ENCODE results near the gene TUBB4B.

Gene TUBB4B

DNA sequence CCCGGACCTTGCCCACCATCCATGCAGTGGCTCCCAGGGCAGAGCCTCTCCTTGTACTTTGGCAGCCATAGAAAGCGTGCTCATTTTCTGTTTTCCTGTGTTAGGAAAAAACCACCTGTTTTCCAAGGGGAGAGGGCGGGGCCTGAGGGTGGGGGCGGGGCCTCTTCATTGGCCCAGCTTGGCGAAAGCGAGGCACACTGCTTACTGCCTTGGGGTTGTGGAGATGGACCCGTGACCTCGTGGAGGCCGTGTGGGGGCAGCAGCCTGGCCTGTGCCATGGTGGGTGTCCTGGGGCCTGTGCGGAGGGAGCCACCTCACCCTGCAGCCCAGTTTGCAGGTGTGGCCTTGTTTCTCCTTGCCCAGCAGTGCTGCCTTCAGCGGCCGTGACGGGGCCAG is 32.0 kb downstream of the TUBB4B start:
- DNase-seq: no peak

DNA sequence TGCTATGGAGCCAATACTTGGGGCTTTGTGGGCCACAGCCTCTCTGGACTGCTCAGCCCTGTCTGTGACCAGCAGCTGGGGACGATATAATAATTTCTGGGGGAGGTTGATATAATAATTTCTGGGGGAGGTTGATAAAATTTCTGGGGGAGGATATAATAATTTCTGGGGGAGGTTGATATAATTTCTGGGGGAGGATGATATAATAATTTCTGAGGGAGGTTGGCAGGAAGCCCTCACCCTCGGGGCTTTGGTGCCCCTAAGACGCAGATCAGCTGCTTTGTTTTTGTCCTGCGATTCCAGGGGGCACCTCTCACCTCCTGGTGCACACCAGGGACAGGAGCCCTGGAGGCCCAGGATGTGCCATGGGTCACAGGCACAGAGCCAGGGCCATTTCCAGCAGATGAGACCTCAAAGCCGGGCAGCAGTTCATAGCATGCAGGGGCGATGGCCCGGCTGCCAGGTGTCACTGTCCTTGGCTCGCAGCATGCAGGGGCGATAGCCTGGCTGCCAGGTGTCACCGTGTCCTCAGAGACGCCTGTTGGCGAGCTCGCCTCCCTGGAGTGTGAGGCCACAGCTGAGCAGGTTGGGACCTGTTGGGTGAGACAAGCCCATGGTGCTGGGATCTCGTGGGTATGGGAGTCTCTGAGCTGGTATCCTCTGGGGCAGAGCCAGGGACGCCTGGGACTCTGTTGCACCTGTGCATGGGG is 32.7 kb downstream of the TUBB4B start:
- DNase-seq: no peak

DNA sequence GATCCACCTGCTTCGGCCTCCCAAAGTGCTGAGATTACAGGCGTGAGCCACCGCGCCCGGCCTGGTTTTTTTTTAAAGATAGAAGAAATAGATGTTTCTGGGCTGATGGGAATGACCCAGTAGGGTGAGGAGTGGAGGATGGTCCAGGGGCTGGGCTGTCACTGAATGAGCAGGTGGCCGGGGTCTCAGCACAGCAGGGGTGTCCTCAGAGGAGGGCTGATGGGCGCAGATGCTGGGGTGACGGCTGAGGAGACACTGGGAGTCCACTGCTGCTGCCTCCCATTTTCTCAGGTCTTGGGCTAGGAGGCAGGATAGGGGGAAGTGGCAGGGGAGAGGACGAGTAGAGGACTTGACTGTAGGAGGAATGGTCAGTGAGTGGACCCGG is 34.1 kb downstream of the TUBB4B start:
- no peak for DNase-seq

DNA sequence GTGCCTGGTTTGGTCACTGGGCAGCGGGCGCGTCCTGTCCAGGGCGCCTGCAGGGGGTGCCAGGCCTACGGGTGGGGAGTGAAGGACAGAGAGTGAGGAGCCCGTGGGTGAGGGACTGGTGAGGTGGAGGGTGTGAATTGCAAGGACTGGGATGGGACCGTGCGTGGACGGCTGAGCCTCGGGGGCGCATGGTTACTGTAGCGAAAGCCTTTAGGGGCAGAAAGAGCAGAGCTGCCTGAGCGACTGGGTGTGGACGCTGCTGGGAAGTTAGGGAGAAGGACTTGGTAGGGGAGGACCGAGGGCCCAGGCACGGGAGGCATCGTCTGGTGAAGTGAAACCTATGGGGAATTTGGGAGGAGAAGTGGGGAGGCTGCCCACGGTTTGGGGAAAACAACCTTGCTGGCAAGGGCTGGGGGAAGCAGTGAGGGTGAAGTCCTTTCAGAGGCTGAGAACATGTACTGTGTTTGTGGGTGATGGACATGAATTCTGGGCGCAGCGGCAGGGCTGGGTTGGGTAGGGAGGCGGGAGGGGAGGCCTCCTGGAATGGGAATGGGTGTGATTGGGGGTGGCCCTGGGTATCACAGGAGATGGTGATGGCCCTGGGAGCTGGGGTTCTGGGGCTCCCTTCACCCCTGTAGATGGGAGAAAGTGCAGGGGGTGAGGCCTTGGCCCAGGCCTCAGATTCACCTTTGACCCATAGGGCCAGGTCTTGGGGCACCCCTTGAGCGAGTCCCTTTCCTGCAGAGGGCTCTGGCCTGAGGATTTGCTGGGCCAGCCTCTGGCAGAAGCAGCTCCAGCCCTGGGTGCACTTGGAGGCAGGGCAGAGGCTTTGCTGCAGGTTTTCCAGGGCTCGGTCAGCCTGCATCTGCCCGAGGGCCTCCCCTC is 34.7 kb downstream of the TUBB4B start:
- DNase-seq: no peak

DNA sequence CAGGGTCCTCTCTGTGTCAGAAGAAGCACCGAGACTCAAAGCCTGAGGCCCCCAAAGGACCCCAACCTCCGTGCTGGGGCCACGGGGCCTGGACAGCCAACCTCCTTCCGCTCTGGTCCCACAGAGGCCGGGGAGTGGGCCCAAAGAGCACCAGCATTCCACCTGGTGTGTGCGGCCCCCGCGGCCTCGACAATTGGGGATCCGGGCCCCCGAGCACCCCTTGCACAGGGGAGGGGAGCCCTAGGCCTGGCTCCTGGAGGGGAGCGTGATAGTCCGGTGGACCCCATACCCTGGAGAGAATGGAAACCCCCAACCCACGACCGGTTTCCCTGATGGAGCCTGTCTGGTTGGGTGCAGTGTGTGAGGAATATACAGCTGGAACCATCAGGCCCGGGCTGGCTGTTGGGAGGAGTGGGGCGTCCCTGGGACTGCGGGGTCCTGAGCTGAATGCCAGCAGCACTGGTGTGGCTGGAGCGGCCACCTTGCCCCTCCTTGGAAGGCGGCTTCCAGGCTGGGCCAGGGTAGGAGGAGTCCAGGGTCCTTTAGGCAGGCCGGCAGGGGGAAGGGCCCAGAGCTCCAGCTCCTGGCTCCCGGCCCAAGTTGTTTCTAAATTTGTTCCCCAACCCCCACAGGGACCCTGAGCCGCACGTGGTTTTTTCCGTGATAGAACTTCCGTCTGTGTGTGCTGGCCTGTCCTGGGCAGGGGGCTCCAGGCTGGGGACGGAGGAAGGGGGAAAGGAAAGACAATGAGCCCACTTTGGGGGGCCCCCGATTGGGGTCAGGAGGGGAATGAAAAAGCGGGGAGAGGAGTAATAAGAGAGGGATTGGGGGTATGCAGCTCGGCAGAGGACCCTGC is 35.6 kb downstream of the TUBB4B start:
- peak; percentile 67 for DNase-seq

DNA sequence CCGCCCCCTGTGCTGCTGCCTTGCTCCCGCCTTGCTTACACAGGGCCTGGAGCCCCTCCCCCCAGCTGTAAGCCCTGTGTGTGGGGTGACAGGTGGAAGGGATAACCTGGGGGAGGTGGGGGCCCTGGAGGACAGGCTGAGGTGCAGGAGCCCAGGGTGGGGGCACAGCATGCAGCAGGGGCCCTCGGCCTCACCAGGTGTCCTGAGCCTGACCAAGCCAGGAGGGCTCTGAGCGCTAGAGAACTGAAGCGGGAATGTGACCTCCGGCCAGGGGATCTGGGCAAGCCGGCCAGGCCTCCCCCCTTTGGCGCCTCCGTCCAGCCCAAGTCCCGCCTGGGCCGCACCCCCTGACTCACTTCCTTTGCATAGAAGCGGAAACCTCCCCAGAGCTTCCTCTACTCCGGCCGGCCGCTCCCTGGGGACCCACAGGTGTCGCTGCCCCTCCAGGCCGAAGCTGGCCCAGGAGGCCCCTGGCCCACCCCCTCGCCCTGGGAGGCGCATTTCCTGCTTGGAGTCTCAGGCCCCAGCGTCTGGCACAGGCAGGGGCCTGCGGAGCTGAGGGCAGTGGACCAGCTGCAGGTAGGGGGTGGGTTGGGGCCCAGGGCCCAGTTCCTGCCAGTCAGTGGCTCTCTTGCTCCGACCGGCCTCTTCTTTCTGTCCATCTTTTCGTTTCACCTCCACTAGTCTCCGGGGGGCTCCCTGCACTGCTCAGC is 36.4 kb downstream of the TUBB4B start, which contains the start of gene TOR4A:
Gene TOR4A, plus strand, starts transcription at position 398 of the 713 bp plus-strand sequence. CDS start 964 bp downstream, outside the sequence.
- DNase-seq: peak; percentile 83

DNA sequence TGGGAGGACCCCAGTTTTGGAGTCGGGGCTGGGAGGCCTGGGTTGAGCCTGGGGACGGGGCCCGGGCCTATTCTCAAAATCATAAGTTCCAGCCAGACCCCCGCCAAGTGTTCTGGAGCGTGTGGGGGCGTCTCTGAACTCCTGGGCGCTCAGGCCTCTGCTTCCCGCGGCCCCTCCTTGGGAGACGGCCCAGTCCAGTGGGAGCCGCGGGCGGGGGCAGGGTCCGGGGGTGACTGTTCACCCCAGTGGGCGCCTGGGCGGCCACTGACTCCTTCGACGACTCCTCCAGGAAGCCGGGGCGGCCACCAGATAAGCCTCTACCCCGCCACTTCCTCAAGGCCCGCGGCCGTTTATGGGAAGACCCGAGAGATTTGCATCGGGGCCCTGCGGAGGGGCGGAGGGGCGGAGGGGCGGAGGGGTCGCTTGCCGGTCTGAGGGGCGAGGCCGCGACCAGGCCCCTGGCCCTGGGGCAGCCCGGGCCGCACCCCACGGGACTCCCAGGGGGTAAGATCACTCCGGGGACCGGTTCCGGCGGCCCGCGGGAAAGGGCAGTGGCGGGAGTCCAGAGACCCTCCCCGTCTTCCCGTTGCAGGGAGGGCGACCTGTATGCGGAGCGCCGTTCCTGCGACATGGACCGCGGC is 37.1 kb downstream of the TUBB4B start:
- peak; percentile 49 for DNase-seq

DNA sequence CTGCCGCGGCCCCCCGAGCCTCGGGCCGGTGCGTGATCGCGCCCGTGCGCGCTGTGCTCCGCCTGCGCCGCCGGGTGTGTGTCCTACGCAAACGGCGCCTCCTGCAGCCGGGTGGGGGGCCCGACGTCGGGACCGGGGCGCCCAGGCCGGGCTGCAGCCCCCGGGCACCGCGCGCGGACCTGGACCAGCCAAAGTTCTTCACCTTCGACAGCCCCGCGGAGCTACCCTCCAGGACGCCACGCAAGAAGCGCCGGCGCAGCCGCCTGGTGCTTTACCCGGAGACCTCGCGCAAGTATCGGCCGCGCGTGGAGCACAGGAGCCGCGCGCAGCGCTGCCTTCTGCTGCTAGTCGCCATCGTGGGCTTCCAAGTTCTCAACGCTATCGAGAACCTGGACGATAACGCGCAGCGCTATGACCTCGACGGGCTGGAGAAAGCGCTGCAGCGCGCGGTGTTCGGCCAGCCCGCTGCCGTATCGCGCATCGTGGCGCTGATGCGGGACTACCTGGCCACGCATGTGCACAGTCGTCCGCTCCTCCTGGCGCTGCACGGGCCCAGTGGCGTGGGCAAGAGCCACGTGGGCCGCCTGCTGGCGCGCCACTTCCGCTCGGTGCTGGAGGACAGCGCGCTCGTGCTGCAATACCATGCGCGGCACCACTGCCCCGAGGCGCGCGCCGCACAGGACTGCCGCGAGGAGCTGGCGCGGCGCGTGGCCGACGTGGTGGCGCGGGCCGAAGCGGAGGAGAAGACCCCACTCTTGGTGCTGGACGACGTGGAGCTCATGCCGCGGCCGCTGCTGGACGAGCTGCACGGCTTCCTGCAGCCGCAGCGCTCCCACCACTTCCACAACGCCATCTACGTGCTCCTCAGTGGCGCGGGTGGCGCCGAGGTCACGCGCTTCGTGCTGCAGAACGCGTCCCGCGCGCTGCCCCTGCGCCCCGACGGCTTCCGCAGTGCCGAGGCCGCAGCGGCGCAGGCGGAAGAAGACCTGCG is 37.9 kb downstream of the TUBB4B start:
- DNase-seq: no peak

DNA sequence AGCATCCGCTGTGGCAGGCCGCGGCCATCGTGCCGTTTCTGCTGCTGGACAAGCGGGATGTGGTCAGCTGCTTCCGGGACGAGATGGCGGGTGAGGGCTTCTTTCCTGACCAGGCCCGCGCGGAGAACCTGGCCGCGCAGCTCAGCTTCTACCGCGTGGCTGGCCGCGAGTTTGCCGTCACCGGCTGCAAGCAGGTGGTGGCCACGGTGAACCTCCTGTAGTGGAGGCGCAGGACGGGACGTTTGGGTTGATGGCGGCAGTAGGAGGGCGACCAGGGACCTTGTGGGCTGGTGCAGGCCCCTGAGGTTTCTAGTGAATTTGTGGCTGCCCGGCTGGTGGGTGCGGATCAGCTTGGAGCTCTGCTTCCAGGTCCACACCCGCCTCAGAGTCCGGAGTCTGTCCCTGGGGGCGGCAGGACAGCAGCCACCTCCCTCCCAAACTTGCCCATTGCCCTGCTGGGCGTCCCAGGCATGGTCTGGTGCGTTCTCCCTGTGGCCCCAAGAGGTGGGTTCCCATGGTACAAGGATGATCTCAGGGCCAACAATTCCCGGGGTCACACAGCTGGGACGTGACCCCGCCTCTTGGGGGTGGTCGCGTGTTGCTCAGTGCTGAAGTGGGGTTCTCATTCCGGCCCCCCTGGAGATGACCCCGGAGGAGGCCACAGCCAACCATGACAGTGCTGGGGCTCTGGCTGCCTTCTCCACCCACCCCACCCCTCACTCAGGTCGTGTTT is 38.8 kb downstream of the TUBB4B start:
- no peak for DNase-seq

DNA sequence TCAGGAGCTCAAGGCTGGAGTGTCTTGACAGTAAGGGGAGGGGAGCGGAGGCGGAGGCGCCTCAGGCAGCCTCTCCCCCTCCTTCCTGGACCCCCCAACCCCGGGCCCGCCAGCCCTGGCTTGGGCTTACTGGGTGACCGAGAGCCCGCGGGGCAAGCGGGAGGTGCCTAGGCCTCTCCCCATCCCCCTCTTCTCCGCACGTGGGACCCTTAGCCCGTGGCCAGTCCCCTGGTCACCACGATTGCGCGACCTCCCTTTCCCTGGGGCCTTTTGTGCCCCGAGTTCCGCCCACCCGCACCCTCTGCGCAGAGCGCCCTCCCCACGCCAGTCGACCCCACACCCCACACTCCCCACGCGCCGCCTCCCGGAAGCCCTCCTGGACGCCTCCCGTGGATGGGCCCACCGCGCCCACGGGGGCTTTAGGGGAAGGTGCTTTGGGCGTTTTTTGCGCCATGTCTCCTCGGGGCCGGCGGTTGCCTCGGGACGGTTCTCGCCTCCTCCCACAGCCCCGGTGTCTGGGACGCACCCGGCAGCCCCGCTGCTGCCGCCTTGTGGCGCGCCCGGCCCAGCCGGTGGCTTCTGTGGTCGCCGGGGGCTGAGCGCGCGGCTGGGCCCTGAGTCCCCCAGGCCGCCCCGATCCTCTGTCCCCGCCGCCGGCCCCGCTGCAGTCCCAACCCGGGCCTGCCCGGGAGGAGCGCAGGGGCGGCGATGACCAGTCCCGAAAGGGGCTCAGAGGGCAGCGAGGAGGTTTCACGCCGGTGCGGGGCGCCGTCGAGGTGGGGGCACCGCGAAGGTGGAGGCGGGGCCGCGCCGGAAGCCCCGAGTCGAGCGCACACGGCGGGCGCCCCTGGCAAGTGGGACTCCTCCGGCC is 39.6 kb downstream of the TUBB4B start:
- DNase-seq: no peak

DNA sequence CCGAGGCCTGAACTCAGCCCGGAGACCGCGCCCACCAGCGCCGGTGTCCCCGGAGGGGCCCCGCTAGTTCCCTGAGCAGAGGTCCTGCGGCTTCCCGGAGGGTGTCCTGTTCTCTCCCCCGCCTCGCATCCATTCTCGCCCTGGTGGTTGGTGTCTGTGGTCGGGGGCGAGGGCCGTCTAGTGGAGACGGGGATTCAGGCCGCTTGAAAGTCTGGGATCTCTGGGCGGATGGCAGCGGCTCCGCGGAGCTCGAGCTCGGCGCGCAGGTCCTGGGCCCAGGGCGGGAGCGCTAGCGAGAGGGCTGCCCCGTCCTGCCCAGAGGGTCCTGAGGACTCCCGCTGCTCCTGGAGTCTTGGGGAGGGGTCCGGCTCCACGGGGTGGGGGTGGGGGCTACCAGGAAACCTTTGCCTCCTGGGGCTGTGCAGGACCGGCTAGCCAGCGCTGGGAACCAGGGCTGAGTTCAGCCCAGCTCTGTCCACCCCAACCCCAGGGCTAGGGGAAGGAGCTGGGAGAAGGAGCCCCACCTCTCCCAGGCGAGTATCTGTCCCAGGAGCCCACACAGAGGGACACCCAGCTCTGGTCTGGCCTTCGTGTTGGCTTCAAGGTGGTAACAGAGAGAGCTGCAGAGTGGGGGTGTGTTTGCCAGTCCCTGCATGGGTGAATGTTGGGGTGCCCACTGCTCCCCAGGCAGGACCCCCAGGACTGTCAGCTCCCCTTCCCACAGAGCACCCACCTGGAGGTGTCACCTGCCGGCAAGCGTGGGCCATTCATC is 40.4 kb downstream of the TUBB4B start:
- DNase-seq: no peak

DNA sequence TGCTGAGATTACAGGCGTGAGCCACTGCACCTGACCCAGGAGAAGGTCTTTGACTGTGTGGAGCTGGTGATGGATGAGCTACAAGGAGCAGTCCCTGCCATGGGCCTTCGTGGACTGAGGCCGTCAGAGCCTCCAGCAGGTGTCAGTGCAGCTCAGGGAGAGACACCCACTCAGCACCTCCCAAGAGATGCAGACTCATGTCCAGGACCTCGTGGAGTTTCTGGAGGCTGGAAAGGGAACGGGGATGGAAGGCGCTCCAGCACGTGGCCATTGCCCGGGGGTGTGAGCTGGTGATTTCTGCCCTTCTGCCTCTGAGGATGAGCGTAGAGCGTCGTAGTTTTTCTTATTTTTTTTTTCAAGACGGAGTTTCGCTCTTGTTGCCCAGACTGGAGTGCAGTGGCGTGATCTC is 45.9 kb downstream of the TUBB4B start:
- peak; percentile 21 for DNase-seq

DNA sequence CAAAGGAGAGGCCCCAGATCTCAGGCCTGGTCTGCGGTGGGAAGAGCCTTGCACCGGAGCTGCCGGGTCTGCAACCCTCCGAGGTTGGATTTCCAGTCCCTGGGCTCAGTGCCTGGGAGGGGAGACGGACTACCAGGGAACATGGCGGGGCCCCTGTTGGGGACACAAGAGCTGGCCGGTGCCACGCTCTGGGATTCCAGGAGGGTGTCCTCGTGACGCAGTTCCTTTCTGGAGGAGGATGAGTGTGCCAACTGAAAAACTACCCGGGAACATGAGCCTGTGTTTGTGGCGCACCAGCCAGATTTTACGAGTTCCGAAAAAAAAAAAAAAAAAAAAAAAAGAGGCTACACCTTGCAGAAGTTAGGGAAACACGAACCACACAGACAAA is 52.0 kb downstream of the TUBB4B start:
- DNase-seq: no peak

Data from MV-4-11 (cell line).